HCT116 (cell line): ENCODE results near the gene ZNF582. TPM values are rescaled to one million over a fixed set of nuclear protein-coding genes. Genes with fewer than 3 reads are reported as not detected.

ENCODE experiments used
- ATAC-seq: fragments of 200-7000 bp; cut with Tn5 transposase; 2 replicates; pipeline ENCODE4 v1.9.1; 2020; ENCODE audit warnings: mild to moderate bottlenecking, moderate library complexity
- BruUV-seq: library from RNA; stranded (reverse); fragments of 400-500 nt; replicated peaks from 2 replicates; lab custom pipeline; 2021; lab: Mats Ljungman, UMichigan
- CTCF ChIA-PET: fragments of 300-600 bp; sonication (Branson Sonifier 250); formaldehyde crosslinking; loops from one replicate; lab custom pipeline; 2021; ENCODE audit warnings: antibody characterized with exemption; lab: Charles Lee
- POLR2A ChIA-PET: fragments of 300-600, 350-600 bp; sonication (Branson Sonifier 250); formaldehyde crosslinking; loops from one replicate; lab custom pipeline; 2021; ENCODE audit warnings: antibody characterized with exemption; lab: Charles Lee
- RAD21 ChIA-PET, 2 experiments: fragments of 300-600 bp; sonication (Branson Sonifier 250); formaldehyde crosslinking; loops; one replicate each; lab custom pipeline; 2023; ENCODE audit warnings: low total read pairs in 2 of 2; ENCODE audit not compliant: uncharacterized antibody in 2 of 2, unreplicated experiment in 2 of 2, low non-redundant PET in 1 of 2; lab: Charles Lee
- DNase-seq: peaks from one replicate; pipeline ENCODE4 v3.0.0-alpha.2; 2010; ENCODE audit warnings: low read depth, low spot score
- H2AFZ ChIP-seq: fragments of 200-600 bp; shearing (Covaris generic), sonication (generic); 2 replicates; pipeline ENCODE4 v1.6.1; 2017; ENCODE audit warnings: low read depth, mixed run types, mixed read lengths, antibody characterized with exemption, low read length; ENCODE audit not compliant: poor library complexity, severe bottlenecking
- H3K27ac ChIP-seq: 2 replicates; pipeline ENCODE4 v1.5.1; 2012; ENCODE audit warnings: low read depth, low read length
- H3K27me3 ChIP-seq: fragments of 200-600 bp; sonication (generic); 2 replicates; pipeline ENCODE4 v1.6.1; 2016; ENCODE audit warnings: mixed run types, low read length, mixed read lengths; ENCODE audit not compliant: insufficient read depth
- H3K36me3 ChIP-seq, 2 experiments: fragments of 200-500 bp in 1 of 2; fragments of 200-600 bp in 1 of 2; sonication (Bioruptor generic) in 1 of 2; sonication (generic) in 1 of 2; 2 replicates each; pipeline versions ENCODE4 v1.5.1 to v1.6.1; 2014 to 2016; ENCODE audit warnings: low read length in 2 of 2, inconsistent platforms in 1 of 2, mixed read lengths in 1 of 2, mixed run types in 1 of 2; ENCODE audit not compliant: insufficient read depth in 2 of 2, control insufficient read depth in 1 of 2
- H3K4me1 ChIP-seq, 2 experiments: fragments of 200-600 bp in 1 of 2; sonication (generic) in 1 of 2; 2 replicates each; pipeline versions ENCODE4 v1.5.1 to v1.6.1; 2012 to 2017; ENCODE audit warnings: low read length in 2 of 2, inconsistent platforms in 1 of 2, mild to moderate bottlenecking in 1 of 2, mixed read lengths in 1 of 2, mixed run types in 1 of 2, moderate library complexity in 1 of 2; ENCODE audit not compliant: insufficient read depth in 2 of 2, control insufficient read depth in 1 of 2
- H3K4me2 ChIP-seq: fragments of 200-600 bp; sonication (generic); 2 replicates; pipeline ENCODE4 v1.6.1; 2017; ENCODE audit warnings: mixed run types, low read length, mixed read lengths
- H3K4me3 ChIP-seq, 2 experiments: fragments of 200-600 bp in 1 of 2; sonication (generic) in 1 of 2; replicated peaks in 1 of 2; 2 replicates each; pipeline ENCODE4 v1.5.1; 2011 to 2016; ENCODE audit warnings: low read length in 2 of 2, control low read depth in 1 of 2, low read depth in 1 of 2, mild to moderate bottlenecking in 1 of 2, mixed read lengths in 1 of 2, mixed run types in 1 of 2
- H3K79me2 ChIP-seq: fragments of 200-600 bp; sonication (generic); 2 replicates; pipeline ENCODE4 v1.6.1; 2017; ENCODE audit warnings: mild to moderate bottlenecking, mixed run types, low read length, moderate library complexity, mixed read lengths; ENCODE audit not compliant: insufficient read depth
- H3K9ac ChIP-seq: fragments of 200-600 bp; sonication (generic); 2 replicates; pipeline ENCODE4 v1.6.1; 2016; ENCODE audit warnings: low read length, mixed read lengths
- H3K9me2 ChIP-seq: fragments of 200-600 bp; sonication (generic), shearing (Covaris generic); 2 replicates; pipeline ENCODE4 v1.6.1; 2017; ENCODE audit warnings: mixed run types, mild to moderate bottlenecking, moderate library complexity; ENCODE audit not compliant: insufficient read depth
- H3K9me3 ChIP-seq, 2 experiments: fragments of 200-500 bp in 1 of 2; fragments of 200-600 bp in 1 of 2; sonication (Bioruptor generic) in 1 of 2; sonication (generic) in 1 of 2; 2 replicates each; pipeline ENCODE4 v1.6.1; 2014 to 2017; ENCODE audit warnings: low read length in 2 of 2, mixed read lengths in 2 of 2, inconsistent platforms in 1 of 2, low read depth in 1 of 2, mild to moderate bottlenecking in 1 of 2, mixed run types in 1 of 2, moderate library complexity in 1 of 2; ENCODE audit not compliant: control insufficient read depth in 1 of 2, insufficient read depth in 1 of 2
- H4K20me1 ChIP-seq: fragments of 200-600 bp; sonication (generic), shearing (Covaris generic); 2 replicates; pipeline ENCODE4 v1.6.1; 2017; ENCODE audit warnings: mixed run types, mild to moderate bottlenecking, moderate library complexity; ENCODE audit not compliant: insufficient read depth
- FOSL1 ChIP-seq: IDR thresholded peaks from 2 replicates; pipeline ENCODE4 v1.6.1; 2012; ENCODE audit warnings: low read depth
- POLR2AphosphoS5 ChIP-seq: IDR thresholded peaks from 2 replicates; pipeline ENCODE4 v1.6.1; 2011; ENCODE audit warnings: mild to moderate bottlenecking, low read depth, low read length, moderate library complexity
- SP1 ChIP-seq: IDR thresholded peaks from 2 replicates; pipeline ENCODE4 v1.6.1; 2012; ENCODE audit warnings: low read depth
- ZFX ChIP-seq: fragments of 450-650 bp; IDR thresholded peaks from 2 replicates; pipeline ENCODE4 v1.6.1; 2017
- ZNF274 ChIP-seq: fragments of 200-500 bp; sonication (Bioruptor generic); IDR thresholded peaks from 2 replicates; pipeline ENCODE4 v1.6.1; 2014; ENCODE audit warnings: mild to moderate bottlenecking, low read depth, low read length, inconsistent platforms
- intact Hi-C: fragments of 100-400 bp; cut with micrococcal nuclease; formaldehyde crosslinking; loops from 2 replicates; pipeline ENCODE4 v1.10.0; 2022
- total RNA-seq: library from RNA; stranded (reverse); gene quantifications from one replicate; pipeline ENCODE4 v1.2.1, GENCODE V29; 2021; ENCODE audit not compliant: unreplicated experiment
- TF ChIP-seq, protein P1 (sequence below): IDR thresholded peaks from 2 replicates; pipeline ENCODE4 v1.6.1; 2012
- TF ChIP-seq, protein P2 (sequence below): IDR thresholded peaks from 2 replicates; pipeline ENCODE4 v1.6.1; 2012; ENCODE audit warnings: low read depth

The ZNF582 gene
- total RNA-seq, 1 experiment from 2014 or later = not detected

DNA sequence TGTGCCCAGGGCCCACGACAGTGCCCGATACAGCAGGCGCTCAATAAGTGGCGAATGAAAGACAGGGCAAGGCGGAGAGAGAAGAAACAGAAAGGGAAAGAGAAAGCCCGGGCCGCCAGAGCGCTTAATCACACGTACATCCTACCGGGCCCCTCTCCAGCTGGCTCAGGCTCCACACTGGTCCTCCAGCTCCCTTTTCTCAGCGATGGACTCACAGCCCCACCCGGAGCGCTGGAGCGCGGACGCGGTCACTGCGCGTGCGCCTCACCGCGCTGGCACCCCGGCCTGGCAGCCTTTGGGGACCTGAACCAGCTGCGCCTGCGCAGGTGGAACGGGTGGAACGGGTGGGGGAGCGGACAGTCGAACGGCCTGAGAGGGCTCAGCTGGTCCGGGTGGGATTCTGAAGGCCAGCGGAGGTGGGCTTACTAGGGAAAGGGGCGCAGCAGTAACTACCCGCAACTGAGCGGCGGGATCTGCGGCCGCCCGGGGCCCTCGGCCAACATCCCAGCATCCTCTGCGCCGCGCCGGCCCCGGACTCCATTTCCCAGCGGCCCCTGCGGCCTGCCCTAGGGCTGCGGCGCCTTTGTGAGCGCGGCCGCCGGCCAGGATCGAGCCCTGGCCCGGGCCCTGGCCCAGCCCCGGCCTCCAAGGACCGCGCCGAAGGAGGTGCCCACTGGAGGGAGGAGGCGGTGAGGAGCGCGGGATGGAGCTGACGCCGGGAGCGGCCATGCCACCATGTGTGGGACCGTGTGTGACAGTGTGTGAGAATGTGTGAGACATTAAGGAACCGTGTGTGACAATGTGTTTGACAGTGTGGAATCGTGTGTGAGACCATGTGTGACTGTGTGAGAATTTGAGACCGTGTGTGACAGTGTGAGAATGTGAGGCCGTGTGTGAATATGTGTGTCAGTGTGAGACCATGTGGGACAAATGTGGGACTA, 10.7 kb upstream of the ZNF582 start, which contains the start of gene ZNF583:
ZNF583 (plus strand) TSS at position 569 of the 941 bp plus-strand sequence. CDS start 2,783 bp downstream, outside the sequence.
- Histone ChIP-seq H2AFZ (no peak within 1 kb of the TSS), H3K79me2 (no peaks in the 10 kb centered on the region), H4K20me1 (no peaks in the 10 kb centered on the region), H3K9me3 (peaks cover 12 to 30% of the 10 kb centered on the region in 2 experiments; a peak in 2 of 4 replicates), H3K4me1 (no peaks in the 10 kb centered on the region), H3K36me3 (no peaks in the 10 kb centered on the region), H3K4me3 (no peak within 1 kb of the TSS; a peak in 1 of 4 replicates), H3K27ac (no peak within 1 kb of the TSS)
- CTCF ChIA-PET = no interaction called here
- DNase-seq = no peak
- BruUV-seq = no TSS peak
- intact Hi-C loops = no loop called here
- TF ChIP-seq SP1 (no peak), ZNF274 (no peak), ZFX (no peak), FOSL1 (no peak), POLR2AphosphoS5 (no peak)
- TF ChIP-seq, protein P1, sequence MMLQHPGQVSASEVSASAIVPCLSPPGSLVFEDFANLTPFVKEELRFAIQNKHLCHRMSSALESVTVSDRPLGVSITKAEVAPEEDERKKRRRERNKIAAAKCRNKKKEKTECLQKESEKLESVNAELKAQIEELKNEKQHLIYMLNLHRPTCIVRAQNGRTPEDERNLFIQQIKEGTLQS = no peak
- TF ChIP-seq, protein P2, sequence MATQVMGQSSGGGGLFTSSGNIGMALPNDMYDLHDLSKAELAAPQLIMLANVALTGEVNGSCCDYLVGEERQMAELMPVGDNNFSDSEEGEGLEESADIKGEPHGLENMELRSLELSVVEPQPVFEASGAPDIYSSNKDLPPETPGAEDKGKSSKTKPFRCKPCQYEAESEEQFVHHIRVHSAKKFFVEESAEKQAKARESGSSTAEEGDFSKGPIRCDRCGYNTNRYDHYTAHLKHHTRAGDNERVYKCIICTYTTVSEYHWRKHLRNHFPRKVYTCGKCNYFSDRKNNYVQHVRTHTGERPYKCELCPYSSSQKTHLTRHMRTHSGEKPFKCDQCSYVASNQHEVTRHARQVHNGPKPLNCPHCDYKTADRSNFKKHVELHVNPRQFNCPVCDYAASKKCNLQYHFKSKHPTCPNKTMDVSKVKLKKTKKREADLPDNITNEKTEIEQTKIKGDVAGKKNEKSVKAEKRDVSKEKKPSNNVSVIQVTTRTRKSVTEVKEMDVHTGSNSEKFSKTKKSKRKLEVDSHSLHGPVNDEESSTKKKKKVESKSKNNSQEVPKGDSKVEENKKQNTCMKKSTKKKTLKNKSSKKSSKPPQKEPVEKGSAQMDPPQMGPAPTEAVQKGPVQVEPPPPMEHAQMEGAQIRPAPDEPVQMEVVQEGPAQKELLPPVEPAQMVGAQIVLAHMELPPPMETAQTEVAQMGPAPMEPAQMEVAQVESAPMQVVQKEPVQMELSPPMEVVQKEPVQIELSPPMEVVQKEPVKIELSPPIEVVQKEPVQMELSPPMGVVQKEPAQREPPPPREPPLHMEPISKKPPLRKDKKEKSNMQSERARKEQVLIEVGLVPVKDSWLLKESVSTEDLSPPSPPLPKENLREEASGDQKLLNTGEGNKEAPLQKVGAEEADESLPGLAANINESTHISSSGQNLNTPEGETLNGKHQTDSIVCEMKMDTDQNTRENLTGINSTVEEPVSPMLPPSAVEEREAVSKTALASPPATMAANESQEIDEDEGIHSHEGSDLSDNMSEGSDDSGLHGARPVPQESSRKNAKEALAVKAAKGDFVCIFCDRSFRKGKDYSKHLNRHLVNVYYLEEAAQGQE = no peak
- TF ChIP-seq, all 23 proteins: peak for 0
- Histone ChIP-seq H3K4me2 (no peak within 1 kb of the TSS), H3K9ac (no peak within 1 kb of the TSS), H3K9me2 (no peaks in the 10 kb centered on the region), H3K27me3 (no peaks in the 10 kb centered on the region)
- POLR2A ChIA-PET = no interaction called here
- RAD21 ChIA-PET = no interaction called here
- no peak for ATAC-seq
